Kidney (tissue), 14 donors: Measurements from ENCODE around the gene GRIK3. TPM values are rescaled to one million over a fixed set of nuclear protein-coding genes. Genes with fewer than 3 reads are reported as not detected.

ENCODE experiments used
- DNase-seq, 5 donors: peaks; one replicate each; pipeline ENCODE4 v3.0.0-alpha.2; 2013 to 2020
- FAIRE-seq: peaks from 2 replicates; lab custom pipeline; 2012; peaks lifted over from hg19 to GRCh38; lab: Jason Lieb, UNC
- H3K27ac ChIP-seq, 2 donors: one replicate each; pipeline ENCODE4 v1.7.0; 2013; ENCODE audit warnings: low read depth in 2 of 2, low read length in 2 of 2, inconsistent platforms in 1 of 2
- H3K27me3 ChIP-seq: one replicate; pipeline ENCODE4 v1.7.1; 2013; ENCODE audit warnings: low read length, inconsistent platforms; ENCODE audit not compliant: control insufficient read depth, insufficient read depth
- H3K36me3 ChIP-seq, 3 donors: one replicate each; pipeline versions ENCODE4 v1.7.0 to v1.7.1; 2013; ENCODE audit warnings: low read length in 3 of 3, control low read depth in 1 of 3, inconsistent platforms in 1 of 3; ENCODE audit not compliant: insufficient read depth in 3 of 3, control insufficient read depth in 2 of 3
- H3K4me1 ChIP-seq, 3 donors: one replicate each; pipeline versions ENCODE4 v1.7.0 to v1.7.1; 2013; ENCODE audit warnings: low read length in 3 of 3, inconsistent platforms in 1 of 3, low read depth in 1 of 3; ENCODE audit not compliant: control insufficient read depth in 2 of 3, insufficient read depth in 2 of 3
- H3K4me3 ChIP-seq, 3 donors: one replicate each; pipeline versions ENCODE4 v1.7.0 to v1.8.1; 2013; ENCODE audit warnings: low read length in 3 of 3, control low read depth in 1 of 3, inconsistent platforms in 1 of 3
- H3K9ac ChIP-seq, 3 donors: one replicate each; pipeline versions ENCODE4 v1.7.0 to v1.7.1; 2013; ENCODE audit warnings: low read length in 3 of 3, control low read depth in 1 of 3, inconsistent platforms in 1 of 3
- H3K9me3 ChIP-seq, 3 donors: one replicate each; pipeline versions ENCODE4 v1.7.0 to v1.7.1; 2013; ENCODE audit warnings: low read length in 3 of 3, control low read depth in 1 of 3, inconsistent platforms in 1 of 3; ENCODE audit not compliant: control insufficient read depth in 2 of 3, insufficient read depth in 1 of 3
- intact Hi-C: fragments of 100-400 bp; cut with DNase I; formaldehyde crosslinking; loops from one replicate; pipeline ENCODE4 v1.11.1; 2022
- polyA plus RNA-seq: library from polyadenylated mRNA; stranded (reverse); fragments of 350-450 nt; fragmentation: Illumina TruSeq; extraction: RNeasy Lipid Tissue Mini Kit (QIAGEN cat#74804); gene quantifications from one replicate; pipeline ENCODE4 v1.2.3, GENCODE V29; 2014; ENCODE audit warnings: low read depth, low replicate concordance; ENCODE audit not compliant: insufficient read depth
- total RNA-seq: library from RNA; stranded (reverse); fragmentation: NEBNext Ultra II Directional; extraction: Animal tissue kit (Norgen Biotek cat#: 25700); gene quantifications from one replicate; pipeline ENCODE4 v1.2.1, GENCODE V29; 2021
- TF ChIP-seq, protein P1 (sequence below): IDR thresholded peaks from 3 replicates; pipeline ENCODE4 v1.5.1; 2012; ENCODE audit warnings: mild to moderate bottlenecking, moderate library complexity, borderline replicate concordance; ENCODE audit not compliant: insufficient read depth; ENCODE audit errors: extremely low read depth
- donor health status: control.
- donor health status: control.
- donor health status: control.
- donor health status: control.
- donor health status: control.
- donor health status: DM: yes; HTN: yes; CAD: no.
- donor health status: Normal renal cell carcinoma (clear cell type).

GRIK3 gene
- total and polyA plus RNA-seq, 2 donors from 2014 or later, result 0.06 to 0.38 TPM

DNA sequence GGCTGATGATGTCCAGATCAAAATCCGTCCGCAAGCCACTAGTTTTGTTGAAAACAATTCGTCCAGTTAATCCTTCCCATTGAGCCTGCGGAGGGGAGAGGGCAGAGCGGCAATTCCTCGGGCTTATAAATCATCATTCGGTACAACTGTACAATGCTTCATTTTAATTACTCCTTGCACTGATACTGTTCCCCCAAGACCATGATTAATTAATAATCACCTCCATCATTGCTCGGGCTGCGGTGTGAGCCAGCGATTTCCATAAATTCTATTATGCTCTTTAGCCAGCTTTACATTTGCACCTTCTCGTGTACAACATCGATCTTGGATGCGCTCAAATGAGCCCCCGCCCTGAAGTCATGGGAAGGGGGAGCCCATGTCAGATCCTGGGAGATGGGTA is 180.7 kb downstream of the GRIK3 start:
- no peak for FAIRE-seq
- H3K9me3 ChIP-seq, result no peaks in the 10 kb centered on the region
- no peak for DNase-seq

DNA sequence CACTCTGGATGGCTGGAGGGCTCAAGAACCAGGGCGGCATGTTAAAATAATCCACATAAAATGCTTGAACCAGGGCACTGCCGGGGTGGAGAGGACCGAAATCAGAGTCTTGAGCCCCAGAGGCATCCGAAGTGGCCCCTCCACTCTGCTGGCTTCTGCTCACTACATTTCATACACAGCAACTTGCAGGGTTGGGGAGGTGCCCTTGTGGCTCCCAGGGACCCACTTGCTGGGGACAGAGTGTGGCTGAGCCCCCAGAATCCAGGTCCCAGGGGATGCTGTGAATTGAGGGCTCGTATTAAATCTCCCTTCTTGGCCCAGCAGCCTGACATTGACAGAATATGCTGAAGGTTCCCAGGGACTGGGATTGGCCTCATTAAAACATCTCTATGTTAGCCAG is 181.7 kb downstream of the GRIK3 start:
- Histone ChIP-seq H3K36me3 (no peaks in the 10 kb centered on the region), H3K4me1 (no peaks in the 10 kb centered on the region), H3K9me3 (no peaks in the 10 kb centered on the region), H3K27me3 (no peaks in the 10 kb centered on the region), H3K27ac (no peak overlapping the region), H3K4me3 (no peak overlapping the region), H3K9ac (no peak overlapping the region)
- FAIRE-seq (no peak), DNase-seq (peak in 1 of 5 donors; percentile 2)
- intact Hi-C loops, result no loop called here
- TF ChIP-seq, protein P1, sequence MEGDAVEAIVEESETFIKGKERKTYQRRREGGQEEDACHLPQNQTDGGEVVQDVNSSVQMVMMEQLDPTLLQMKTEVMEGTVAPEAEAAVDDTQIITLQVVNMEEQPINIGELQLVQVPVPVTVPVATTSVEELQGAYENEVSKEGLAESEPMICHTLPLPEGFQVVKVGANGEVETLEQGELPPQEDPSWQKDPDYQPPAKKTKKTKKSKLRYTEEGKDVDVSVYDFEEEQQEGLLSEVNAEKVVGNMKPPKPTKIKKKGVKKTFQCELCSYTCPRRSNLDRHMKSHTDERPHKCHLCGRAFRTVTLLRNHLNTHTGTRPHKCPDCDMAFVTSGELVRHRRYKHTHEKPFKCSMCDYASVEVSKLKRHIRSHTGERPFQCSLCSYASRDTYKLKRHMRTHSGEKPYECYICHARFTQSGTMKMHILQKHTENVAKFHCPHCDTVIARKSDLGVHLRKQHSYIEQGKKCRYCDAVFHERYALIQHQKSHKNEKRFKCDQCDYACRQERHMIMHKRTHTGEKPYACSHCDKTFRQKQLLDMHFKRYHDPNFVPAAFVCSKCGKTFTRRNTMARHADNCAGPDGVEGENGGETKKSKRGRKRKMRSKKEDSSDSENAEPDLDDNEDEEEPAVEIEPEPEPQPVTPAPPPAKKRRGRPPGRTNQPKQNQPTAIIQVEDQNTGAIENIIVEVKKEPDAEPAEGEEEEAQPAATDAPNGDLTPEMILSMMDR, result no peak

More for the DNA sequence above, 180.7 kb downstream of the GRIK3 start:
- H3K4me3 ChIP-seq, result no peak overlapping the region
- no peaks in the 10 kb centered on the region for H3K36me3 ChIP-seq
- no peaks in the 10 kb centered on the region for H3K27me3 ChIP-seq
- no peak overlapping the region for H3K27ac ChIP-seq
- TF ChIP-seq, protein P1, result no peak
- no peak overlapping the region for H3K9ac ChIP-seq
- no peaks in the 10 kb centered on the region for H3K4me1 ChIP-seq
- intact Hi-C loops, result no loop called here

DNA sequence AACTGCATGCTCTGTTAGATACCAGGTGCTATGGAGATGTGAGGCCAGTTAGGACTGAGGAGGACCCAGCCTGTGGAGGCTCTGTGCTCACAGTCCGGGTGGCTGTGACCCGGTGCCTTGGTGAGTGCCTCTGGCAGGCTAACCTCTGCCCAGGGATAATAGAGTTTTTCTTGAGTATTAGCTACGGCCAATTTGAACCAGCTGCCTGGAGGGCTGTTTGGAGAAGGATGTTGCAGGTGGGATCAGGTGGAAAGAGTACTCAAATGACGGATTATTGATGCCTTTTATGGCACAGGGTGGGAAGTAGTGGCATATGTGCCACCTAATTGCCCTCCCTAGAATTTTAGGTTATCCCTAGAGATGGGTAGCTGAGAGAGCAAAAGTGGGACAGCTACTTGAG is 182.7 kb downstream of the GRIK3 start:
- H3K9ac ChIP-seq, result no peak overlapping the region
- no peak overlapping the region for H3K27ac ChIP-seq
- no peak for FAIRE-seq
- DNase-seq, result no peak
- H3K4me3 ChIP-seq, result no peak overlapping the region
- intact Hi-C loops, result no loop called here
- H3K4me1 ChIP-seq, result no peaks in the 10 kb centered on the region
- H3K36me3 ChIP-seq, result no peaks in the 10 kb centered on the region
- H3K9me3 ChIP-seq, result no peaks in the 10 kb centered on the region
- no peaks in the 10 kb centered on the region for H3K27me3 ChIP-seq
- TF ChIP-seq, protein P1, result no peak

DNA sequence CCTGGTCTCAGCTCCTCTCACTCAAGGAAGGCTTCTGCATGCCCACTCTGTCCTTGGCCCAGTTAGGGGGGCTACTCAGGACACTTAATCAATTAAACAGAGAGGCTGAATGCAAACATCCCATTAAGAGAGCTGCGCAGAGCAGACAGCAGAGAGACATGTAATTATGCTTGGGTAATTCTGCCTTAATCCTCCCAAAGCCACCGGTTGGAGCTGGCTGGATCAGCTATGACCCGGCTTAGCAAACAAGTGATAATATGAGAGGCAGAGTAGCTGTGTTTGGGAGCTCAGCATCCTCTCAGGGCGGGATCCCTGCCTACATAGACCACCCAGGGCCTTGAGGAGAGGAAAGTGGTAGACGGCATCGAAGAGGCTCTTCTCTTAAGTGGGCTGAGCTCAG is 183.2 kb downstream of the GRIK3 start:
- H3K4me1 ChIP-seq, result no peaks in the 10 kb centered on the region
- intact Hi-C loops, result no loop called here
- no peak overlapping the region for H3K27ac ChIP-seq
- DNase-seq (no peak), FAIRE-seq (no peak)
- no peak overlapping the region for H3K9ac ChIP-seq
- H3K9me3 ChIP-seq, result no peaks in the 10 kb centered on the region
- no peak overlapping the region for H3K4me3 ChIP-seq
- H3K36me3 ChIP-seq, result no peaks in the 10 kb centered on the region
- no peaks in the 10 kb centered on the region for H3K27me3 ChIP-seq
- TF ChIP-seq, protein P1, result no peak
